ENCODE data around the gene RNGTT. TPM values are rescaled to one million over a fixed set of nuclear protein-coding genes. Genes with fewer than 3 reads are reported as not detected.

The RNGTT gene
- total RNA-seq, 2 experiments from 2014 or later = 22.1 to 22.2 TPM

DNA sequence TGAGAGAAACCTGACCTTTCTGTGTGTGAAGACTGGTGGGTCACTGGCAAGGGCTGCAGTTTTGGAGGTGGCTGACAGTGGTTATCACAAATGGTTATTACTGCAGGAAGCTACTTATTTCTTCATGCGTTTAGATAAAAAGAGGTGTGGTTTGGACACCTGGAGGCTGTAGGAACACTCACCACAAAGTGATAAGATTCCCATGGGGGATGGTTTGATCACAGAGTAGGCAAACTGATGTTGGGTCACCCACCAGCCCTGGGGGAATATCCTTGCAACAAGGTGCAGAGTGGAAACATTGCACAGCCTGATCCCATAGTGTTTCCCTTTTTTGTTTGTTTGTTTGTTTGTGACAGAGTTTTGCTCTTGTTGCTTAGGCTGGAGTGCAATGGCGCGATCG lies 33.9 kb upstream of the RNGTT start:
- ATAC-seq (no peak), DNase-seq (no peak)
- no peaks in the 10 kb centered on the region for H3K36me3 Mint-ChIP-seq (ENCODE audit: low read depth)
- TF ChIP-seq CTCF (IDR thresholded peaks at IDR 0.05) = no peak
- intact Hi-C loops (cut with micrococcal nuclease) = no loop called here
- no peaks in the 10 kb centered on the region for H3K9me3 Mint-ChIP-seq
- H3K4me1 Mint-ChIP-seq (ENCODE audit: low read depth) = no peaks in the 10 kb centered on the region
- CTCF ChIA-PET = interaction anchor here (2.0 to 2.4 kb wide), 2 partner anchors 14 kb away, joined by 5 to 18 read pairs; no protein-coding TSS in a partner anchor
- H3K27ac Mint-ChIP-seq = no peak overlapping the region
- peaks cover 2% of the 10 kb centered on the region for H3K27me3 Mint-ChIP-seq
- POLR2A ChIA-PET = interaction anchor here (0.8 kb wide), 1 partner anchor 597 kb away, joined by 3 read pairs; no protein-coding TSS in a partner anchor
- no peak overlapping the region for H3K4me3 Mint-ChIP-seq

- Mint-ChIP-seq H3K9me3 (no peaks in the 10 kb centered on the region), H3K4me3 (no peak overlapping the region), H3K27ac (no peak overlapping the region), H3K36me3 (ENCODE audit: low read depth) (no peaks in the 10 kb centered on the region), H3K4me1 (ENCODE audit: low read depth) (no peaks in the 10 kb centered on the region), H3K27me3 (no peaks in the 10 kb centered on the region)
- intact Hi-C loops (cut with micrococcal nuclease) = no loop called here
- no peak for ATAC-seq
- POLR2A ChIA-PET = no interaction called here
- TF ChIP-seq CTCF (IDR thresholded peaks at IDR 0.05) = no peak
- CTCF ChIA-PET = interaction anchor here (1.4 to 1.6 kb wide), 2 partner anchors 10 to 123 kb away, joined by 3 to 9 read pairs; no protein-coding TSS in a partner anchor
- no peak for DNase-seq
Observed at GRCh38 chr6:88992741-88993552, 29.5 kb upstream of the RNGTT start.

GRCh38 chr6:88989215-88989614 lies 25.8 kb upstream of the RNGTT start:
- Mint-ChIP-seq H3K27ac (no peak overlapping the region), H3K36me3 (ENCODE audit: low read depth) (no peaks in the 10 kb centered on the region), H3K9me3 (no peaks in the 10 kb centered on the region), H3K4me3 (no peak overlapping the region), H3K27me3 (no peaks in the 10 kb centered on the region), H3K4me1 (ENCODE audit: low read depth) (no peaks in the 10 kb centered on the region)
- TF ChIP-seq CTCF (IDR thresholded peaks at IDR 0.05) = no peak
- ATAC-seq (no peak), DNase-seq (no peak)
- ChIA-PET CTCF (interaction anchor here (1.3 to 1.5 kb wide), 2 partner anchors 117 to 383 kb away, joined by 3 to 4 read pairs; no protein-coding TSS in a partner anchor), POLR2A (interaction anchor here (0.9 kb wide), 1 partner anchor 92 kb away, joined by 3 read pairs; no protein-coding TSS in a partner anchor)
- intact Hi-C loops (cut with micrococcal nuclease) = loop anchor here (10.0 kb wide), 2 partner anchors 156 to 376 kb away; partner anchors contain the start of gene PM20D2

GRCh38 chr6:88987922-88988321 lies 24.5 kb upstream of the RNGTT start:
- no peaks in the 10 kb centered on the region for H3K27me3 Mint-ChIP-seq
- ChIA-PET POLR2A (no interaction called here), CTCF (interaction anchor here (0.7 to 1.3 kb wide), 3 partner anchors 24 to 252 kb away, joined by 3 read pairs; partner anchors contain the start of genes PM20D2 and RNGTT)
- ATAC-seq (no peak), DNase-seq (no peak)
- no peak overlapping the region for H3K27ac Mint-ChIP-seq
- H3K36me3 Mint-ChIP-seq (ENCODE audit: low read depth) = no peaks in the 10 kb centered on the region
- TF ChIP-seq CTCF (IDR thresholded peaks at IDR 0.05) = no peak
- no peaks in the 10 kb centered on the region for H3K9me3 Mint-ChIP-seq
- intact Hi-C loops (cut with micrococcal nuclease) = loop anchor here (10.0 kb wide), 2 partner anchors 157 to 377 kb away; partner anchors contain the start of gene PM20D2
- H3K4me3 Mint-ChIP-seq = no peak overlapping the region
- no peaks in the 10 kb centered on the region for H3K4me1 Mint-ChIP-seq (ENCODE audit: low read depth)

- ATAC-seq (no peak), DNase-seq (no peak)
- no peaks in the 10 kb centered on the region for H3K9me3 Mint-ChIP-seq
- H3K27me3 Mint-ChIP-seq = no peaks in the 10 kb centered on the region
- peaks cover 2% of the 10 kb centered on the region for H3K4me1 Mint-ChIP-seq (ENCODE audit: low read depth)
- H3K36me3 Mint-ChIP-seq (ENCODE audit: low read depth) = no peaks in the 10 kb centered on the region
- intact Hi-C loops (cut with micrococcal nuclease) = loop anchor here (10.0 kb wide), 2 partner anchors 159 to 379 kb away; partner anchors contain the start of gene PM20D2
- no peak overlapping the region for H3K4me3 Mint-ChIP-seq
- no peak for TF ChIP-seq CTCF (IDR thresholded peaks at IDR 0.05)
- POLR2A ChIA-PET = interaction anchor here (1.0 kb wide), 1 partner anchor 16 kb away, joined by 3 read pairs; no protein-coding TSS in a partner anchor
- H3K27ac Mint-ChIP-seq = no peak overlapping the region
- CTCF ChIA-PET = interaction anchor here (1.1 kb wide), 1 partner anchor 95 kb away, joined by 3 read pairs; the partner anchor contains the start of gene PNRC1
Observed at GRCh38 chr6:88985901-88986300, 22.5 kb upstream of the RNGTT start.

All from activated CD8-positive, alpha-beta T cell treated with anti-CD3 and anti-CD28 coated beads for 36 hours (primary cell).